GM18511 (cell line): ENCODE measurements around the gene LIMS2.

Source experiments
- ATAC-seq: cut with Tn5 transposase; IDR thresholded peaks from one replicate; pipeline ENCODE4 v1.9.1; 2021; ENCODE audit warnings: mild to moderate bottlenecking, moderate library complexity; ENCODE audit not compliant: unreplicated experiment

Gene LIMS2

GRCh38 chr2:127678531-127678930 is 3.2 kb upstream of the LIMS2 start:
- no peak for ATAC-seq

GRCh38 chr2:127676906-127677305 is 1.6 kb upstream of the LIMS2 start:
- ATAC-seq = no peak

GRCh38 chr2:127674241-127675209 is 805 bp downstream of the LIMS2 start:
- no peak for ATAC-seq

GRCh38 chr2:127673291-127674069 is 1.9 kb downstream of the LIMS2 start:
- ATAC-seq = no peak

DNA sequence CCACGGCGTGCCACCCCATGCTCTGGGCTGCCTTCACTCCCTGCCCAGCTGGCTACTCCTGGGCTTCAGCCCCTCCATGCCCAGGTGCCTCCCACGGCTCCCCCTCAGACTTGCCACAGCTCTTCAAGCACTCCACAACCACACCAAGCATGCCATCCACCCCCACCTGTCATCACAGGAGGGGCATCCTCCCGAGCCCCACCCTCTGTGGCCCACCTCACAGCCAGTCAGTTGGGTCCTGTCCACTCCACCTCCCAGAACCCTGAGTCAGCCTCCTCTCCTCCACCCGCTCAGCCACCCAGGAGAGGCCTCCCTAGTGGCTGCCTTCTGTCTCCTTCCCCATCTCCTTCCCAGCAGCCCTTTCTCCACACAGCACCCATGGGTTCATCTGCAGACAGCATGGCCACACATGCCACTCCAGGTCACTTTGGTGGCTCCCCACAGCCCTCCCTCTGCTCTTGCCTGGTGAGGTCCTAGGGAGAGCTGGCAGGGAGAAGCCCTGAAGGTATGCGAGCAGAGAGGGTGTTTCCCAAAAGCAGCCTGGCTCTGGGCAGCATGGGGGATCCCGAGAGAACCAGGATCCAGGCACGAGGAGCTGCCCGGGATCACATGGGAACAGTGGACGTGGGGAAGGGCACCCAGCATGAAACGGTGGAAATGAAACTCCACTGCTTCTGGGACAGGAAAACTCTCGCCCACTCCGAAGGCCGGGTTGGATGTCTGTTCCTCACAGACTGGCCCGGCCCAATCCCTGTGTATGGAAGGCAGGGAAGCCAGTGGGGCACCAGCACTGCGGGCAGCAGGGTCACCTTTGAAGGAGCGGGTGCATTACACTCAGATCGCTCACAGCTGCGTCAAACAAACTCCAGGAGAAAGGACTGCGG is 2.7 kb downstream of the LIMS2 start:
- ATAC-seq = no peak

- no peak for ATAC-seq
Measured at GRCh38 chr2:127671557-127672302, 3.6 kb downstream of the LIMS2 start.

DNA sequence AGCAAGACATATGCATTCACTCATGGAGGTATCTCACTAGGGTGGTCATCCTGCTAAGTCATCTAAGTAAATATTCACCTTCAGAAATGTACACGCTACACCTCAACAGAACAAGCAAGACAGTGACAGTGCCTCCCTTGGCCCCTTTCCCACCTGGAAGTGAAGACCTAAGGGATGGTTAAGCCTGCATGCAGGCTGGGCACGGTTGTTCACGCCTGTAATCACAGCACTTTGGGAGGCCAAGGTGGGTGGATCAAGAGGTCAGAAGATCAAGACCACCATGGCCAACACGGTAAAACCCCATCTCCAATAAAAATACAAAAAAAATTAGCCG is 4.4 kb downstream of the LIMS2 start:
- ATAC-seq = no peak

- no peak for ATAC-seq
Measured at GRCh38 chr2:127670055-127670956, 5.0 kb downstream of the LIMS2 start.

GRCh38 chr2:127669056-127669455 is 6.3 kb downstream of the LIMS2 start:
- ATAC-seq = no peak

- no peak for ATAC-seq
Measured at GRCh38 chr2:127665267-127665893, 9.9 kb downstream of the LIMS2 start.

DNA sequence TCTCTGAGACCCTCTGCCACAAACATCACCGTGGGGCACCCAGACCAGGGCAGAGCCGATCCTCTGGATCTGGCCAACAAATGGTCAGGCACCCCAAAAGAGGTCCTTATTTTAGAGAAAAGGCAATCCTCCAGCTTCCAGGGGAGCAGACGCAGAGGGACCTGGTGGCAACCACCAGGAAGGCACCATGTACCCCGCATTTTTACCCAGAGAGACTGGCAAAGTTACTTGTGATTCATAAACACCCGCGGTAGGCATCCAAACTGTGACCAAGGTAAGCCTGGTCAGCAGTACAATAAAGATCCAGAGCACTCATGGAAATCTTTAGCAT is 10.5 kb downstream of the LIMS2 start:
- no peak for ATAC-seq

DNA sequence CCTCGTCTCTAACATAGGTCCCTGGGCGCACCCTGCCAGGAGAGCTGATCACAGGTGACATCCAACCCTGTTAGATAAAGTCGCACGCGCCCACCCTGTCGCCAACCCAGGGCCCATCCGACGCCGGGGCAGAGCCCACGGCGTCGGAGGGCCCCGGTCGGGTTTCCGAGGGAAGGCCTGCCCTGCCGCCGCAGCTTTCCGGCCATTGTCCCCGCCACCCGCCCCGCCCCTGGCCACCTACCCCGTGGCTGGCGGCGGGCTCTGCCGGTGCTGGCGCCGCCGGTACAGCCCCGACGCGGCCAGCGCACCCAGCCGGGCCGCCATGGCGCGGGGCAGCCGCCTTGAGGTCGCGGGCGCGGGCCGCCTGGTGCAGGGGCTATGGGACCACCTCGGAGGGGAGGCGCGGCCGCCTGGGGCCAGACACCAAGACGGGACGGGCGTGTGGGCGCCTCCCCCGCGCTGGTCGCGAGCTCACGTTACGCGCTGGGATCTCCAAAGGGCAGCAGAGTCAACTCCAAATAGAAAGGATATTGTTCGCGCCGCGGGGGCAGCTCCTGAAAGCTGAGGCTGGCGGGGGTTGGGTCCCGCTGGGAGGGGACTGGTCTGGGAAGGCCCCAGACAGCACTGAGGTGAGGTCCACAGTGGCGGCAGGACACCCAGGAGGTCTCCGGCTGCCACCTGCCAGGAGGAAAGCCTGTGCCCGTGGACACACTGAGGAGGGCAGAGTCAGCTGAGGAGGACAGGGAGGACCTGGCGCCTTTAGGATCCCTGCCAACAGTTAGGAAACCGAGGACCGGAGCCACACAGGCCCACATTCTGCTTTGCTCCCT is 11.1 kb downstream of the LIMS2 start:
- ATAC-seq = no peak

- ATAC-seq = no peak
Measured at GRCh38 chr2:127663566-127664064, 11.7 kb downstream of the LIMS2 start.

DNA sequence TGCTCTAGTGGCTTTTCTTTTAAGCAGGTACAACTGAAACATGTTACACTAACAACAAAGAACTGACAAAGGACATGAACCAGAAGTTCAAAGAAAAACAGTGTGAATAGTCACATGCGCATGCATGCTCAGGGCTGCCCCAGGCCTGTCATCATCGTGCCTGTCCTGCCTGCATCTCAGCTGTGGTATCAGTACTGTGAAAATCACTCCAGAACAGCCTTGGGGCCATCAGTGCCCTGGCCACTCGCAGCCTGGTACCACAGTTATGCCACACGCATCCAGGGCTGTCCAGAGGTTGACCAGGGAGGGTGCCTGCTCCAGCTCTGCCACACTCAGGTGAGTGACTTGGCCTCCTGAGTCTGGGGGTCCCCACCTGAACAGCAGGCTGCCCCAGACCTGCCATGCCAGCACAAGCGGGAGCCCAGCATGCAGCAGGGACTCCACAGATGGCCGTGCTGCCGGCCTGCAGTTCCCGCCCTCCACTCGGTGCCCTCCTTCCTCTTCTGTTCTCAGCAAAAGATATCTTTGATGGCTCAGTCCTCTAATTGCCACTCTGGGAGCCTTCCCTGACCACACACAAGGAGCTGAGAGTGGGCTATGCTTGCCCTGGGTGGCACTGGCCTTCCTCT is 12.3 kb downstream of the LIMS2 start:
- no peak for ATAC-seq

DNA sequence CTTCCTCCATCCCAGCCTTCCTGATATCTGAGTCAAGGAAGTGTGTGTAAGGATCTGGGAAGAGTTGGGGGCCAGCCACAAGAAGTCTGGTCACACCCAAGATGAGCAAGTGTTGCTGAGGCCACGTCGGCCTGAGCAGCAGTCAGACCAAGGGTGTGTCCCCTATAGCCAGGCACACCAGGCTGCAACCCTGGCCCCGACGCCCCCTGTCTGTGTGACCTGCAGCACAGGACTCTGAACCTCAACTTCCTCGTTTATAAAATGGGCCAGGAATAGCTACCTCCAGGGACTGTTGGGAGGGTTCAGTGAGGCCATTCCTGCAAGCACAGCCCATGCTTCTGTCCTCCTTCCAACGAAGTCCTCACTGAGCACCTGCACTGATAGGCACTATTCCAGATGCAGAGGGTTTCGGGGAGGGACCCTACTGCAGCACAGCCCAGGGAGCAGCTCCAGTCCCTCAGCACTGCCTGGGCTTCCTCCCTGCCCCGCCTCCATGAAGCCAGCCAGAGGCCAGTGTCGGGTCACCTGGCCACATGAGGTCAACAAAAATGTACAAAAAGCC is 13.3 kb downstream of the LIMS2 start:
- ATAC-seq = no peak

GRCh38 chr2:127661072-127661649 is 14.2 kb downstream of the LIMS2 start:
- ATAC-seq = no peak

GRCh38 chr2:127660291-127660578 is 15.1 kb downstream of the LIMS2 start:
- no peak for ATAC-seq
